SH-SY5Y (cell line): ENCODE measurements around the gene NLK.

Experiments used
- GATA2 ChIP-seq: IDR thresholded peaks from 2 replicates; pipeline ENCODE4 v1.6.1; 2011; ENCODE audit warnings: mild to moderate bottlenecking, low read depth, low read length
- GATA3 ChIP-seq: IDR thresholded peaks from 2 replicates; pipeline ENCODE4 v1.6.1; 2011; ENCODE audit warnings: low read depth, mild to moderate bottlenecking, low read length, moderate library complexity

DNA sequence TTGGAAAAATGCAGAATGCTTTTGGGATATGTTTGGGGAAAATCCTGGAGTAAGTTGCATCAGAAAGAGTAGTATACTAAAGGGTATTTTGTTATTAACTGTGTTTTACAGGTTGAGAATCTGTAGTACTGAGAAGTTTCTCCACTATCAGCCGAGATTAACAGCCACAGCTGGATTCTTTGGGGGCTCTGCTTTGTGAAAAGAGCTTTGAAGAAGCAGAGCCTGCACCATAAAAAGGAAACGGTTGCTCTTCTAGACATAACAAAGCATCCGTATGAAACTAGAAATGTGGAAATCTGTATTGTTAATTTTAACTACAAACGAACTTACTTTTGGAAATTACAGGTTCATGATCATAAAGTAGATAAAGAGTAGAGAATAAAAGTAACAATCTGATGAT lies 5.3 kb downstream of the NLK start:
- TF ChIP-seq GATA3 (no peak), GATA2 (no peak)
